Hepatocyte (in vitro differentiated cells): Measurements from ENCODE around the gene RBM19. TPM values are rescaled to one million over a fixed set of nuclear protein-coding genes. Genes with fewer than 3 reads are reported as not detected.

ENCODE experiments used
- DNase-seq: peaks from one replicate; pipeline ENCODE4 v3.0.0-alpha.2; 2016; ENCODE audit warnings: low spot score
- H2AFZ ChIP-seq: fragments of 200-600 bp; sonication (generic); 2 replicates; pipeline ENCODE4 v1.6.0; 2016; ENCODE audit warnings: antibody characterized with exemption, mild to moderate bottlenecking
- H3K27ac ChIP-seq: fragments of 200-600 bp; sonication (generic); 2 replicates; pipeline ENCODE4 v1.5.1; 2016; ENCODE audit warnings: mild to moderate bottlenecking
- H3K27me3 ChIP-seq: fragments of 200-600 bp; sonication (generic); 2 replicates; pipeline ENCODE4 v1.6.1; 2016
- H3K36me3 ChIP-seq: fragments of 200-600 bp; sonication (generic); replicated peaks from 2 replicates; pipeline ENCODE4 v1.5.1; 2016; ENCODE audit warnings: low read depth; ENCODE audit not compliant: insufficient read depth
- H3K4me1 ChIP-seq: fragments of 200-600 bp; sonication (generic); 2 replicates; pipeline ENCODE4 v1.5.1; 2016; ENCODE audit warnings: mild to moderate bottlenecking, moderate library complexity; ENCODE audit not compliant: insufficient read depth
- H3K4me2 ChIP-seq: fragments of 200-600 bp; sonication (generic); 2 replicates; pipeline ENCODE4 v1.6.0; 2016
- H3K4me3 ChIP-seq: fragments of 200-600 bp; sonication (generic); 2 replicates; pipeline ENCODE4 v1.5.1; 2016; ENCODE audit warnings: mild to moderate bottlenecking
- H3K79me2 ChIP-seq: fragments of 200-600 bp; sonication (generic); 2 replicates; pipeline ENCODE4 v1.6.0; 2017; ENCODE audit warnings: mild to moderate bottlenecking
- H3K9me2 ChIP-seq: fragments of 200-600 bp; sonication (generic); replicated peaks from 2 replicates; pipeline ENCODE4 v1.6.0; 2017; ENCODE audit warnings: mild to moderate bottlenecking; ENCODE audit not compliant: insufficient read depth
- H3K9me3 ChIP-seq: fragments of 200-600 bp; sonication (generic); 2 replicates; pipeline ENCODE4 v1.5.1; 2016; ENCODE audit warnings: low read depth, mild to moderate bottlenecking
- H4K20me1 ChIP-seq: fragments of 200-600 bp; sonication (generic); 2 replicates; pipeline ENCODE4 v1.6.0; 2016; ENCODE audit warnings: mild to moderate bottlenecking; ENCODE audit not compliant: insufficient read depth, poor library complexity, severe bottlenecking
- CTCF ChIP-seq: fragments of 200-600 bp; sonication (generic); IDR thresholded peaks from 2 replicates; pipeline ENCODE4 v1.5.1; 2016; ENCODE audit warnings: antibody characterized with exemption, mild to moderate bottlenecking; ENCODE audit not compliant: poor library complexity
- EZH2 ChIP-seq: fragments of 200-600 bp; sonication (generic); IDR thresholded peaks from 2 replicates; pipeline ENCODE4 v1.6.1; 2016; ENCODE audit warnings: antibody characterized with exemption, mild to moderate bottlenecking, borderline replicate concordance
- EZH2phosphoT487 ChIP-seq: fragments of 200-600 bp; sonication (generic); IDR thresholded peaks from one replicate; pipeline ENCODE4 v1.6.1; 2018; ENCODE audit warnings: antibody characterized with exemption, mild to moderate bottlenecking, low read depth, moderate library complexity; ENCODE audit not compliant: unreplicated experiment, severe bottlenecking
- WGBS: methylation state at CpG from one replicate; pipeline ENCODE4 v1.1.6; 2016; ENCODE audit warnings: low lambda C conversion rate; ENCODE audit errors: missing lambda C conversion rate; 5-methylcytosine and 5-hydroxymethylcytosine counted together
- polyA plus RNA-seq: library from polyadenylated mRNA; unstranded; fragments of >200 nt; fragmentation: Nextera tagmentation; extraction: Ambion mirVana; gene quantifications from 2 replicates; pipeline ENCODE4 v1.2.1, GENCODE V29; 2016
- total RNA-seq: library from RNA; depleted of rRNA; stranded (reverse); fragments of >200 nt; gene quantifications from 2 replicates; pipeline ENCODE4 v1.2.3, GENCODE V29; 2014

Gene RBM19
- total and polyA plus RNA-seq, 2 experiments from 2014 or later: 14.5 to 16.8 TPM

GRCh38 chr12:113870890-113871289 lies 95.2 kb downstream of the RBM19 start:
- Histone ChIP-seq H4K20me1 (no peaks in the 10 kb centered on the region), H3K27me3 (no peaks in the 10 kb centered on the region), H3K9me3 (no peaks in the 10 kb centered on the region), H3K9me2 (no peaks in the 10 kb centered on the region), H3K4me1 (no peaks in the 10 kb centered on the region), H3K4me3 (no peak overlapping the region), H3K27ac (no peak overlapping the region), H3K36me3 (no peaks in the 10 kb centered on the region), H3K79me2 (no peaks in the 10 kb centered on the region), H3K4me2 (no peak overlapping the region), H2AFZ (no peak overlapping the region)
- DNase-seq: no peak
- TF ChIP-seq CTCF: no peak
- no peak for TF ChIP-seq EZH2phosphoT487
- TF ChIP-seq EZH2: no peak
- WGBS: 93% methylated on average over 2 of the region's 2 CpGs

- no peak overlapping the region for H3K27ac ChIP-seq
- no peak overlapping the region for H3K4me3 ChIP-seq
- no peak overlapping the region for H2AFZ ChIP-seq
- H4K20me1 ChIP-seq: no peaks in the 10 kb centered on the region
- TF ChIP-seq EZH2phosphoT487 (no peak), EZH2 (no peak), CTCF (no peak)
- no peaks in the 10 kb centered on the region for H3K79me2 ChIP-seq
- H3K4me2 ChIP-seq: no peak overlapping the region
- DNase-seq: no peak
- no peaks in the 10 kb centered on the region for H3K27me3 ChIP-seq
- no peaks in the 10 kb centered on the region for H3K4me1 ChIP-seq
- H3K9me3 ChIP-seq: no peaks in the 10 kb centered on the region
- 82% methylated on average over 8 of the region's 8 CpGs for WGBS
- no peaks in the 10 kb centered on the region for H3K36me3 ChIP-seq
- H3K9me2 ChIP-seq: no peaks in the 10 kb centered on the region
These were observed 96.1 kb downstream of the RBM19 start for GRCh38 chr12:113870035-113870434.

GRCh38 chr12:113868365-113868764 lies 97.8 kb downstream of the RBM19 start:
- H3K27ac ChIP-seq: no peak overlapping the region
- no peak overlapping the region for H3K4me3 ChIP-seq
- no peaks in the 10 kb centered on the region for H4K20me1 ChIP-seq
- H3K4me2 ChIP-seq: no peak overlapping the region
- 96% methylated on average over 3 of the region's 3 CpGs for WGBS
- DNase-seq: no peak
- TF ChIP-seq EZH2 (no peak), EZH2phosphoT487 (no peak), CTCF (no peak)
- H2AFZ ChIP-seq: no peak overlapping the region
- H3K27me3 ChIP-seq: no peaks in the 10 kb centered on the region
- H3K9me2 ChIP-seq: no peaks in the 10 kb centered on the region
- H3K36me3 ChIP-seq: no peaks in the 10 kb centered on the region
- no peaks in the 10 kb centered on the region for H3K79me2 ChIP-seq
- no peaks in the 10 kb centered on the region for H3K4me1 ChIP-seq
- H3K9me3 ChIP-seq: no peaks in the 10 kb centered on the region

- Histone ChIP-seq H3K4me3 (no peak overlapping the region), H3K27me3 (no peaks in the 10 kb centered on the region), H3K79me2 (no peaks in the 10 kb centered on the region), H3K9me2 (no peaks in the 10 kb centered on the region), H3K9me3 (no peaks in the 10 kb centered on the region), H4K20me1 (no peaks in the 10 kb centered on the region), H2AFZ (no peak overlapping the region), H3K36me3 (no peaks in the 10 kb centered on the region), H3K27ac (no peak overlapping the region), H3K4me1 (no peaks in the 10 kb centered on the region), H3K4me2 (no peak overlapping the region)
- no peak for TF ChIP-seq EZH2
- no peak for TF ChIP-seq EZH2phosphoT487
- TF ChIP-seq CTCF: peak; percentile 31
- DNase-seq: peak; percentile 20
- WGBS: 81% methylated on average over 6 of the region's 6 CpGs
These were observed 98.9 kb downstream of the RBM19 start for GRCh38 chr12:113867258-113867657.
